Measurements from ENCODE around the gene SMARCAD1.
"Not testable (repeated sequence)": the region's sequence is repeated elsewhere in the genome, so short reads cannot be mapped to it uniquely, and the experiment has no call there.

Gene SMARCAD1

GRCh38 chr4:94298725-94299252 is 91.1 kb downstream of the SMARCAD1 start:
- no peak for DNase-seq (ENCODE audit: low read depth in 2 of 2)

- no peak for DNase-seq (ENCODE audit: low read depth in 2 of 2)
Observed at GRCh38 chr4:94302191-94302590, 94.5 kb downstream of the SMARCAD1 start.

DNA sequence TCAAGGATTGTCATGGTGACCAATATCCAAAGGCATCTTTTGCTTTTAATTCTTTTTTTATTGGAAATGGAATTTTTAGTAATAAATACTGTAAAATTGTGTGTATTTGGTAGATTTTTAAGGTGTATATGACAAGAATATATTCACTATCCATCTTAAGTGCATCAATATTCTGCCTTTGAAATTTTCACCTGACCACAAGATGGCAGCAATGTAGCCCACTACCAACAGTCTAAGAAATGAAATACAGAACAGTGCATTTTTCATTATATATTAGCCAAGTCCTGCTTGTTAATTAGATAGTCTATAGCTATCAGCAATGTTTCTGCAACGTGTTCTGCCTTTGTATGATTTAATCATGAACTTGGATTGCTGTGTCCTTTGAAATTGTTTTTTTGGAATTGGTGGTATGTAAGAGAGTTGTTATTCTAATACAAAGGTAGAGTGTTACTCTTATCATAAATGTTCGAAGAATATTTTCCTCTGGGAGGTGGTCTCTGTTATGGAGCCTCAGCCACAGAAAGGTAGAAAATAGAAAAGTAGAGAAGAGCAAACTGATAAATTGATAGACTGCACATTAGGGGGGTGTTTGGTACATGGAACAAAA is 96.8 kb downstream of the SMARCAD1 start:
- no peak for DNase-seq (ENCODE audit: low read depth in 2 of 2)

GRCh38 chr4:94305466-94306225 is 98.0 kb downstream of the SMARCAD1 start:
- no peak for DNase-seq (ENCODE audit: low read depth in 2 of 2)

- DNase-seq (ENCODE audit: low read depth in 2 of 2), result no peak
Observed at GRCh38 chr4:94306713-94307112, 99.0 kb downstream of the SMARCAD1 start.

DNA sequence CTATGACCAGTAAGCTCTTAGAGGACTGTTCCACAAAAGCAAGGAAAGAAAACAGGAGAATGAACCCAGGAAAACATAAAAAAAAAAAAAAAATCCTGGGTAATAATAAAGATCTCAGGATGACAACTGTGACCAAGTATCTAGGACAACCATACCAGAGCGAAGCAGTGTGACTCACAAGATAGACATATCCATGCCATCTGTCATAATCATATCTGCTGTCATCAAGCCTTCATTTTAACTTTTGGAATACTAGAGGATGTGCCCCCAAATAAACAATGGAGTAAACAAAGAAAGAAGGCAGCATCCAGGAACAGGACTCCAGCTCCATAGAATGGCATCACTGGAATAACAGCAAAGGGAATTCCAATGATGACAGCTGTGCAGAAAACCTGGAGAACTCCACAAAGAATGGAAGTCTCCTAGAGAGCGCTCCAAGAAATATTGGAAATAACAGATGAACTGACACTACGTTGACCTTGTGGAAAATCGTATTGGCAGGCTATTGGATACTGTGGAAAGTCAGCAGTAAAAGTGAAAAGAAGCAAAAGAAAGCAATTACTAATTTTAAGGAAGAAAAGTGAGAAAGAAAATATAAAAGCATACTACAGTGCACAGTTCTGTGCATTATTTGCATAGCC is 99.7 kb downstream of the SMARCAD1 start:
- DNase-seq (ENCODE audit: low read depth in 2 of 2), result no peak

GRCh38 chr4:94319927-94320326 is 112.3 kb downstream of the SMARCAD1 start:
- not testable (repeated sequence) for DNase-seq (ENCODE audit: low read depth in 2 of 2)

- no peak for DNase-seq (ENCODE audit: low read depth in 2 of 2)
Observed at GRCh38 chr4:94325835-94326234, 118.2 kb downstream of the SMARCAD1 start.

GRCh38 chr4:94329933-94330332 is 122.3 kb downstream of the SMARCAD1 start:
- DNase-seq (ENCODE audit: low read depth in 2 of 2), result no peak

DNA sequence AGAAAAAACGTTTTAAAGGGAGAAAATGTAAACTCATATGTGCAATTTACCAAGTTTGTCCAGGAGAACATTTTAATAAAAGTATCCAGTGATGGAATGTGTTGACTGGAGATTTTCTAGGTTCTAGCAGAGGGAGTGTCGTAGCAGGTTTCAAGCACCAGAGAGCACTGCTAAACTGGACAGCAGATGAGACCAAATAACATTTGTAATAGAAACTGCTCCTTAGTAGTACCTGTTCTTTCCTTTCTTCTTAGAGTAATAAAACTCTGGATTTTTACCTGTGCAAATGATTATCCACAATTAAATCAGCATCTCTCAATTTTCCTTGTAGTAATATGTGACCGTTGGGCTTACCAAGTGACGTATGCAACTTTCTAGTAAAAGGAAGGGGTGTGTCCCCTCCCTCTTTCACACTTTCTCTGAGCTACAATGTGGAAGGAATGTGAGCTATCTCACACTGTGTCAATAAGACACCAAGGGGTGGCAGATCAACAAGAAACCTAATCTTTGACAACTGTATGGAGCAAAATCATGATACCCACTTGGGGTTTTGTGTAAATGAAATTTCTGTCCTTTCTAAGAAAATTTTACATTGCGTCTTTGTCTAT is 125.4 kb downstream of the SMARCAD1 start:
- no peak for DNase-seq (ENCODE audit: low read depth in 2 of 2)

GRCh38 chr4:94333866-94334265 is 126.2 kb downstream of the SMARCAD1 start:
- no peak for DNase-seq (ENCODE audit: low read depth in 2 of 2)

- DNase-seq (ENCODE audit: low read depth in 2 of 2), result no peak
Observed at GRCh38 chr4:94334476-94334875, 126.8 kb downstream of the SMARCAD1 start.

DNA sequence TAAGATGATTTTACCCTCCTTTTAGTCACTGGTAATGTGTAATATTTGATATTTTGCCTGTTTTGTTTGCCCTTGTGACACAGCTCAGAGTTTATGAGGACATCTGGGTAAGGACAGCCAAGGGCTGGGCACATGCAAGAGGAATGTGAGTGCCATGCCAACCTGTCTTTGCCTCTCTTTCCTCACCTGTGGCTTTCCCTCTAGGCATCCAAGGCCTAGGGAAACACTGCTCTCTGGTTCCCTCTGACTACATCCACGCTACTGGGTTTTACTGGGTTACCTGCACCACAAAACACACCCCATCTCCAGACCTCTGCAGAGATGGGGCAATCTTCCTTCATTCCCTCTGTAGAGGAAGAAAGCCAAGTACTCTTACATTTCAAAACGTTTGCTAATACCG is 127.3 kb downstream of the SMARCAD1 start:
- no peak for DNase-seq (ENCODE audit: low read depth in 2 of 2)

GRCh38 chr4:94336303-94336702 is 128.6 kb downstream of the SMARCAD1 start:
- DNase-seq (ENCODE audit: low read depth in 2 of 2), result no peak

DNA sequence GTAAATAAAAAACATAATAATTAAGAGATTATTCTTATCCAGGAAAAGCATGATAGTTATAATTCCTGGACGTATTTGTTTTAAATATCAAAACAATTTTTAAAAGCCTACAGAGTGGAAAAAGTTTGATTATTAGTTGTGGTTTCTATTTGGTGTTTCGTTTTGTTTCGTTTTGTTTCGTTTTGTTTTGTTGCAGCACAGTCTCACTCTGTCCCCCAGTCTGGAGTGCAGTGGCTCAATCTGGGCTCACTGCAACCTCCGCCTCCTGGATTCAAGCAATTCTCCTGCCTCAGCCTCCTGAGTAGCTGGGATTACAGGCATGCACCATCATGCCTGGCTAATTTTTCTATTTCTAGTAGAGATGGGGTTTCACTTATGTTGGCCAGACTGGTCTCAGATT is 129.1 kb downstream of the SMARCAD1 start:
- not testable (repeated sequence) for DNase-seq (ENCODE audit: low read depth in 2 of 2)

- DNase-seq (ENCODE audit: low read depth in 2 of 2), result no peak
Observed at GRCh38 chr4:94338681-94339351, 131.2 kb downstream of the SMARCAD1 start.

DNA sequence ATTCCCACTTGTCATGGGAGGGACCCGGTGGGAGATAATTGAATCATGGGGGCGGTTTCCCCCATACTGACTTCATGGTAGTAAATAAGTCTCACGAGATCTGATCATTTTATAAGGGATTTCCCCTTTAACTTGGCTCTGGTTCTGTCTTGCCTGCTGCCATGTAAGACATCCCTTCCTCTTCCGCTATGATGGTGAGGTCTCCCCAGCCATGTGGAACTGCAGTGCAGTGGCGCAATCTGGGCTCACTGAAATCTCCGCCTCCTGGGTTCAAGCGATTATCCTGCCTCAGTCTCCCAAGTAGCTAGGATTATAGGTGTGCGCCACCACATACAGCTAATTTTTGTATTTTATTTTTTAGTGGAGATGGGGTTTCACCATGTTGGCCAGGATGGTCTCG is 132.1 kb downstream of the SMARCAD1 start:
- no peak for DNase-seq (ENCODE audit: low read depth in 2 of 2)
